Stimulated activated naive CD8-positive, alpha-beta T cell treated with anti-CD3 and anti-CD28 coated beads, Interleukin-15, Interleukin-2, amounts not matched to agents 100 ng/mL and 50 ng/mL, for 24 hours (primary cell): ENCODE measurements around the gene CNIH1.
"Not testable (repeated sequence)": the region's sequence is repeated elsewhere in the genome, so short reads cannot be mapped to it uniquely, and the experiment has no call there.

ENCODE experiments used
- H3K27ac Mint-ChIP-seq: one replicate; pipeline ENCODE4 v1.8.0; 2021; ENCODE audit warnings: mild to moderate bottlenecking, mixed read lengths
- H3K27me3 Mint-ChIP-seq: one replicate; pipeline ENCODE4 v1.8.0; 2021; ENCODE audit warnings: mixed read lengths
- H3K36me3 Mint-ChIP-seq: one replicate; pipeline ENCODE4 v1.8.0; 2021; ENCODE audit warnings: low read depth, mixed read lengths
- H3K4me1 Mint-ChIP-seq: one replicate; pipeline ENCODE4 v1.8.0; 2021; ENCODE audit warnings: low read depth, mixed read lengths
- H3K4me3 Mint-ChIP-seq: one replicate; pipeline ENCODE4 v1.8.0; 2021; ENCODE audit warnings: mild to moderate bottlenecking, mixed read lengths
- H3K9me3 Mint-ChIP-seq: one replicate; pipeline ENCODE4 v1.8.0; 2021; ENCODE audit warnings: mixed read lengths

The CNIH1 gene

GRCh38 chr14:54453252-54453651 is 12.1 kb upstream of the CNIH1 start:
- Mint-ChIP-seq H3K4me1 (peaks cover 22% of the 10 kb centered on the region), H3K27me3 (no peaks in the 10 kb centered on the region), H3K36me3 (no peaks in the 10 kb centered on the region), H3K9me3 (no peaks in the 10 kb centered on the region), H3K27ac (no peak overlapping the region), H3K4me3 (no peak overlapping the region)

- Mint-ChIP-seq H3K9me3 (no peaks in the 10 kb centered on the region), H3K4me3 (no peak overlapping the region), H3K27me3 (no peaks in the 10 kb centered on the region), H3K36me3 (no peaks in the 10 kb centered on the region), H3K4me1 (peaks cover 31% of the 10 kb centered on the region), H3K27ac (no peak overlapping the region)
These were observed 10.8 kb upstream of the CNIH1 start for GRCh38 chr14:54451961-54452360.

GRCh38 chr14:54451121-54451601 is 10.0 kb upstream of the CNIH1 start:
- Mint-ChIP-seq H3K36me3 (no peaks in the 10 kb centered on the region), H3K9me3 (no peaks in the 10 kb centered on the region), H3K4me3 (no peak overlapping the region), H3K4me1 (peaks cover 37% of the 10 kb centered on the region), H3K27me3 (peaks cover 3% of the 10 kb centered on the region), H3K27ac (peak overlapping the region; percentile 16)

- Mint-ChIP-seq H3K9me3 (no peaks in the 10 kb centered on the region), H3K36me3 (no peaks in the 10 kb centered on the region), H3K27ac (peak overlapping the region; percentile 16), H3K4me3 (no peak overlapping the region), H3K27me3 (peaks cover 3% of the 10 kb centered on the region), H3K4me1 (peaks cover 37% of the 10 kb centered on the region)
These were observed 9.4 kb upstream of the CNIH1 start for GRCh38 chr14:54450535-54450934.

GRCh38 chr14:54447231-54447692 is 6.1 kb upstream of the CNIH1 start:
- no peaks in the 10 kb centered on the region for H3K9me3 Mint-ChIP-seq
- H3K36me3 Mint-ChIP-seq = no peaks in the 10 kb centered on the region
- H3K27ac Mint-ChIP-seq = no peak overlapping the region
- H3K4me3 Mint-ChIP-seq = no peak overlapping the region
- H3K4me1 Mint-ChIP-seq = peaks cover 38% of the 10 kb centered on the region
- H3K27me3 Mint-ChIP-seq = peaks cover 7% of the 10 kb centered on the region

GRCh38 chr14:54446161-54446693 is 5.1 kb upstream of the CNIH1 start:
- H3K27ac Mint-ChIP-seq = no peak overlapping the region
- no peak overlapping the region for H3K4me3 Mint-ChIP-seq

GRCh38 chr14:54444681-54445080 is 3.5 kb upstream of the CNIH1 start:
- H3K4me1 Mint-ChIP-seq = peaks cover 45% of the 10 kb centered on the region

More at GRCh38 chr14:54446161-54446693, 5.1 kb upstream of the CNIH1 start:
- Mint-ChIP-seq H3K4me1 (peaks cover 48% of the 10 kb centered on the region), H3K27me3 (peaks cover 7% of the 10 kb centered on the region), H3K9me3 (no peaks in the 10 kb centered on the region), H3K36me3 (no peaks in the 10 kb centered on the region)

GRCh38 chr14:54443981-54444380 is 2.8 kb upstream of the CNIH1 start:
- H3K9me3 Mint-ChIP-seq = no peaks in the 10 kb centered on the region
- no peak overlapping the region for H3K4me3 Mint-ChIP-seq
- no peak overlapping the region for H3K27ac Mint-ChIP-seq
- H3K27me3 Mint-ChIP-seq = peaks cover 7% of the 10 kb centered on the region
- H3K4me1 Mint-ChIP-seq = peaks cover 49% of the 10 kb centered on the region
- peaks cover 13% of the 10 kb centered on the region for H3K36me3 Mint-ChIP-seq

More at GRCh38 chr14:54444681-54445080, 3.5 kb upstream of the CNIH1 start:
- Mint-ChIP-seq H3K27me3 (peaks cover 7% of the 10 kb centered on the region), H3K27ac (no peak overlapping the region), H3K36me3 (peaks cover 10% of the 10 kb centered on the region), H3K9me3 (no peaks in the 10 kb centered on the region), H3K4me3 (no peak overlapping the region)

GRCh38 chr14:54442961-54443360 is 1.8 kb upstream of the CNIH1 start:
- not testable (repeated sequence) for H3K27ac Mint-ChIP-seq, H3K4me3 Mint-ChIP-seq, H3K27me3 Mint-ChIP-seq, H3K9me3 Mint-ChIP-seq
- Mint-ChIP-seq H3K36me3 (peaks cover 19% of the 10 kb centered on the region), H3K4me1 (peaks cover 50% of the 10 kb centered on the region)

GRCh38 chr14:54440476-54440872 is 700 bp downstream of the CNIH1 start:
- Mint-ChIP-seq H3K4me1 (peaks cover 63% of the 10 kb centered on the region), H3K9me3 (no peaks in the 10 kb centered on the region), H3K27ac (peak overlapping the region; percentile 93), H3K27me3 (peaks cover 4% of the 10 kb centered on the region), H3K4me3 (peak overlapping the region; percentile 99), H3K36me3 (peaks cover 31% of the 10 kb centered on the region)

- Mint-ChIP-seq H3K36me3 (peaks cover 36% of the 10 kb centered on the region), H3K4me3 (peak overlapping the region; percentile 99), H3K9me3 (no peaks in the 10 kb centered on the region), H3K27me3 (peaks cover 3% of the 10 kb centered on the region), H3K4me1 (peaks cover 67% of the 10 kb centered on the region), H3K27ac (peak overlapping the region; percentile 93)
These were observed 1.1 kb downstream of the CNIH1 start for GRCh38 chr14:54440037-54440436.

- Mint-ChIP-seq H3K9me3 (no peaks in the 10 kb centered on the region), H3K27ac (peak overlapping the region; percentile 5), H3K4me1 (peaks cover 81% of the 10 kb centered on the region), H3K4me3 (peak overlapping the region; percentile 34), H3K27me3 (no peaks in the 10 kb centered on the region), H3K36me3 (peaks cover 49% of the 10 kb centered on the region)
These were observed 2.5 kb downstream of the CNIH1 start for GRCh38 chr14:54438703-54439102.

- peaks cover 56% of the 10 kb centered on the region for H3K36me3 Mint-ChIP-seq
- H3K27ac Mint-ChIP-seq, H3K9me3 Mint-ChIP-seq, H3K4me3 Mint-ChIP-seq, H3K27me3 Mint-ChIP-seq: not testable (repeated sequence)
- peaks cover 88% of the 10 kb centered on the region for H3K4me1 Mint-ChIP-seq
These were observed 3.2 kb downstream of the CNIH1 start for GRCh38 chr14:54437954-54438353.

GRCh38 chr14:54435500-54435981 is 5.6 kb downstream of the CNIH1 start:
- Mint-ChIP-seq H3K27ac (peak overlapping the region; percentile 91), H3K27me3 (no peaks in the 10 kb centered on the region), H3K4me3 (peak overlapping the region; percentile 77), H3K36me3 (peaks cover 78% of the 10 kb centered on the region), H3K9me3 (no peaks in the 10 kb centered on the region), H3K4me1 (peaks cover 93% of the 10 kb centered on the region)

- H3K27ac Mint-ChIP-seq = peak overlapping the region; percentile 89
- H3K36me3 Mint-ChIP-seq = peaks cover 91% of the 10 kb centered on the region
- peak overlapping the region; percentile 13 for H3K4me3 Mint-ChIP-seq
- H3K27me3 Mint-ChIP-seq = no peaks in the 10 kb centered on the region
- H3K9me3 Mint-ChIP-seq = no peaks in the 10 kb centered on the region
- peaks cover 67% of the 10 kb centered on the region for H3K4me1 Mint-ChIP-seq
These were observed 12.6 kb downstream of the CNIH1 start for GRCh38 chr14:54428527-54428926.

GRCh38 chr14:54427871-54428270 is 13.3 kb downstream of the CNIH1 start:
- no peak overlapping the region for H3K4me3 Mint-ChIP-seq
- no peaks in the 10 kb centered on the region for H3K9me3 Mint-ChIP-seq
- H3K4me1 Mint-ChIP-seq = peaks cover 61% of the 10 kb centered on the region
- no peaks in the 10 kb centered on the region for H3K27me3 Mint-ChIP-seq
- peak overlapping the region; percentile 89 for H3K27ac Mint-ChIP-seq
- H3K36me3 Mint-ChIP-seq = peaks cover 88% of the 10 kb centered on the region
